GM18505 (cell line): ENCODE data around the gene PARVA.

Source experiments
- ATAC-seq: cut with Tn5 transposase; IDR thresholded peaks from one replicate; pipeline ENCODE4 v1.9.1; 2021; ENCODE audit not compliant: unreplicated experiment
- POLR2A ChIP-seq: IDR thresholded peaks from 4 replicates; pipeline ENCODE4 v1.6.1; 2011; ENCODE audit warnings: borderline replicate concordance; ENCODE audit not compliant: insufficient read depth, insufficient read length; ENCODE audit errors: extremely low read depth

PARVA gene

DNA sequence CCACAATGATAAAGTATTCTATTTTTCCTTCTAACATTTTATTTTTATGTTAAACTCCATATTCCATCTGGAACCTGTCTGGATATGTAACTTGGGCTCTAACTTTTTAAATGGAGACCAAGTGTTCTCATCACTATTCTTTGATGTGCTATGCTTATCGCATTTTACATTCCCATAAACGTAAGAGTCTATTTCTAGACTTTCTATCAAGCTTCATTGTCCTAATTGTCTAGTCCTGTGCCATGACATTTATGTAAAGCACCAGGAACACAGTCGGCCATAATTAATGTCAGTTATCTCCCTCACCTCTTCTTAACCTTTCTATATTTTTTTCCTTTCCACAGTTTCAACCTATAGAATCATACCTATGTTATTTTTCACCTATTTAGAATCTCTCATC lies 183.0 kb downstream of the PARVA start:
- ATAC-seq, result no peak
- TF ChIP-seq POLR2A, result no peak

DNA sequence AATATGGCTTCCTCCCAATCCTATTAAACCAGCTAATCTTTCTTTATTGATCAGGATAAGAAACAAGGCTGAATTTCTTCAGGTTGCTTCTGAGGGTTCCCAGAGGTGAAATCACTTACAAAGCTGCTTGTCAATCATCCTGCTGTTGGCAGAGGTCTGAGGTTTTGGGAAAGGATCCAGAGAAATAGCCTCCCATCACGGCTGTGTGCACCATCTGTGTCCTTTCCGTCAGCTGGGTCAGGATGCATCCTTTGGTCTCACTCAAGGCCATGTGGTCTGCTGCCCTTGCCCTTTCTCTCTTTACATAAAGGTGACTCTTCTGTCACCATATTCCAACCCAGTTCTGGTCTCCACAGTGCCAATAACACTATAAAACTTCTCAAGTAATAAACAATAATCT lies 183.5 kb downstream of the PARVA start:
- TF ChIP-seq POLR2A, result no peak
- ATAC-seq, result no peak

DNA sequence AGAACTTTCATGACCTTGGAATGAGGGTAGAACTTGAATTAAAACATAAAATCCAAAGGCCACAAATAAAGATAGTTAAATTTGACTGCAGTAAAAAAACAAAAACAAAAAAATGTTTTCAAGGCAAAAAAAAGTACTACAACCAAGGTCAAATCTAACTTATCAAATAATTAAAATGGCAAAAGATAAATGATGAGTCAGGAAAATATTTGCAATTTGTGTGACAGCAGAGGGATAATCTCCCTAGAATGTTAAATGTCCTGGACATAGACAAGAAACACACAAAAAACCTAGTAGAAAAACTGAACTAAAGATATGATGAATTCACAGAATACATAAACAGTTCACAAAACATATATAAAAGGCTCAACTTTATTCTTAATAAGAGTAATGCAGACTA lies 186.6 kb downstream of the PARVA start:
- TF ChIP-seq POLR2A, result no peak
- no peak for ATAC-seq

DNA sequence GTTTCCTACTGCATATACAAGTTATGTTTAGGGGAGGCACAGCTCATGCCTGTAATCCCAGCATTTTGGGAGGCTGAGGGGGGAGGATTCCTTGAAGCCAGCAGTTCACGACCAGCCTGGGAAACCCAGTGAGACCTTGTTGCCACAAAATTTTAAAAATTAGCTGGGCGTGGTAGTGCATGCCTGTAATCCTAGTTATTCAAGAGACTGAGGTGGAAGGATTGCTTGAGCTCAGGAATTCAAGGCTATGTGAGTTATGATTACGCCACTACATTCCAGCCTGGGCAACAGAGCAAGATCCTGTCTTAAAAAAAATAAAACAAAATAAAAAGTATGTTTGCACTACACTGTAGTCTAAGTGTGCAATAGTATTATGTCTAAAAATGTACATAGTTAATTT lies 188.0 kb downstream of the PARVA start:
- ATAC-seq, result no peak
- no peak for TF ChIP-seq POLR2A

DNA sequence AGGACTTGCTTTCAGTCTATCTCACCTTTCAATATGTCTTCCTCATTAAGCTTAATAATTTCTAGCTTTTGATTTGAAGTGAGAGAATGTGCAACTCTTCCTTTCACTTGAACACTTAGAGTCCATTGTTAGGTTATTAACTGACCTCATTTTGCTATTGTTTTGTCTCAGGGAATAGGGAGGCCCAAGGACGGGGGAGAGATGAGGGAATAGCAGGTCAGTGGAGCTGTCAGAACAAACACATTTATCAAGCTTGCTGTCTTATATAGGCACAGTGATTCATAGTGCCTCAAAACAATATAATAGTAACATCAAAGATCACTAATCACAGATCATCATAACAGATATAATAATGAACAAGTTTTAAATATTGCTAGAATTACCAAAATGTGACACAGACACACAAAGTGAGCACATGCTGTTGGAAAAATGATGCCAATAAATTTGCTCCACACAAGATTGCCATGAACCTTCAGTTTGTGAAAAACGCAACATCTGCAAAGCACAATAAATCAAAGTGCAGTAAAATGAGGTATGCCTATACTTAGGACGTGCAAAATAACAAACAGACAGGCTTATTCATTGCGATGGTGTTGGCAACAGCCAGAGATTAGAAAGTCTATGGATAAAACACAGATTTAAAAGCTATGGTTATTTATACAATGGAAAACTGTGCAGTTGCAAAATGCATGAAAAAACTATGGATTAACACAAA lies 190.5 kb downstream of the PARVA start:
- TF ChIP-seq POLR2A, result no peak

DNA sequence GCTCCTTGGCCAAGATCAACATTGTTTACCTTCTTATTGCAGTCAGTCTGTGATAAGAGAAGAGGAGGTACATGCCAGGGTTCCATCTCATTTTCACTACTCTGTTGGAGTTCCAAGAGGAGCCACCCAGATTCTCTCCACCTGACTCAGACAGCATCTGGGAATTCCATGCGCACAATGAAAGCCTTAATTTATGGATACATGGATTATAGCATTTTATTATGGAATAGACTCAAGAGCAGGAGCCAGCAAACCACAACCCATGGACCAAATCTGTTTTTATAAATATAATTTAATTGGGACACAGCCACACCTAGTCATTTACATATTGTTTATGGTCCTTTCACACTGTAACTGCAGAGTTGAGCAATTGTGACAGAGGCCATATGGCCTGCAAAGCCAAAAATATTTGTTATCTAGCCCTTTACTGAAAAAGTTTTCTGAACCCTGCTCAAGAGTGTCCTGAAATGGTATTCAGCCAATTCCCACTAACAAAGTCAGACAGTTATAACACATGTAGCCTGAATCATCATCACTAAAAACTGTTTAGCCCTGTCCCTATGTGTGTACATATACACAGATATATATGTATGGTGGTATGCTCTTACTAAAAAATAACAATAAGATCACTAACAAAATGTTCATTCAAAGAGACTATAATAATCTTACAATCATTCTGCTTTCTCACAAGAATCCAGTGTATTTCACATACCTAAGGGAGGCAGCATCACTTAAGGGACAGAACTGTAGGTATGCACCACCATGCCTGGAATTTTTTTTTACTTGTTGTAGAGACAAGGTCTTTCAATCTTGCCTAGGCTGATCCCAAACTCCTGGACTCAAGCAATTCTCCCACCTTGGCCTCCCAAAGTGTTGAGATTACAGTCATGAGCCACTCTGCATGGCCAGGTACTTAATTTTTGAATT lies 192.4 kb downstream of the PARVA start:
- TF ChIP-seq POLR2A, result no peak
- no peak for ATAC-seq

More for the DNA sequence above, 190.5 kb downstream of the PARVA start:
- ATAC-seq, result no peak

DNA sequence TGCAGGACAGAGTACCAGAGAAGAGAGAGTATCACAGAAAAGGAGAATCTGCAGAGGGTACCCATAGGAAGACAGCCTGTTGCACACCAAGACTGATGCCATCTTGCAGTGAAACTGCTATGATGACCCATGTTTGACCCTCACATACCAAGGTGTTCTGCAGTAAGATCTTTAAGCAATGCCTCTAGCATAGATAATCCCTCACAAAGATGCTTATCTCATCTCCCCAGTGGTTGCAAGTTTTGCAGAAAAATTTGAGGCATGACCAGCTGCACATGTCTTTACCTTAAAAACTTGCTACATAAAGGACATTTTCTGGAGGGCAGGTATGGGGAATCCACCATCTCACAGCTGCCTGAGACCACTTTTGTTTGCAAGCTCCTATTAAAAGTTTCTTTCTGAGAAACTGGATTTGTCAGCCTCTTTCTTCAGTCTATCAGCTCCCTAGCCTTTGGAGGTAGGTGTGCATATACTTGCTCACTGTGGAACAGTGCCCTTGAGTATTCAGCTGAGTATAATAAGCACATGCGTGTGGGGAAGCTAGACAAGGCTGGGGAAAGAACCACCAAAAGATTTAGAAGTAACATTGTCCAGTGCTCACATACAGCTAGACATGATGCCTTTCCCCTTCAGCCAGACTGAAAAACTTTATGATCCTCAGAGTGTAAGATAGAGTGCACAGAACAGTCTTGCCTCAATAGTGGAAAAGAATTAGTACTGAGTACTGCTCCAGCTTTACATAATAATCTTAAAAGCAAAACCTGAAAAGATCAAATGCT lies 196.5 kb downstream of the PARVA start:
- ATAC-seq, result no peak

DNA sequence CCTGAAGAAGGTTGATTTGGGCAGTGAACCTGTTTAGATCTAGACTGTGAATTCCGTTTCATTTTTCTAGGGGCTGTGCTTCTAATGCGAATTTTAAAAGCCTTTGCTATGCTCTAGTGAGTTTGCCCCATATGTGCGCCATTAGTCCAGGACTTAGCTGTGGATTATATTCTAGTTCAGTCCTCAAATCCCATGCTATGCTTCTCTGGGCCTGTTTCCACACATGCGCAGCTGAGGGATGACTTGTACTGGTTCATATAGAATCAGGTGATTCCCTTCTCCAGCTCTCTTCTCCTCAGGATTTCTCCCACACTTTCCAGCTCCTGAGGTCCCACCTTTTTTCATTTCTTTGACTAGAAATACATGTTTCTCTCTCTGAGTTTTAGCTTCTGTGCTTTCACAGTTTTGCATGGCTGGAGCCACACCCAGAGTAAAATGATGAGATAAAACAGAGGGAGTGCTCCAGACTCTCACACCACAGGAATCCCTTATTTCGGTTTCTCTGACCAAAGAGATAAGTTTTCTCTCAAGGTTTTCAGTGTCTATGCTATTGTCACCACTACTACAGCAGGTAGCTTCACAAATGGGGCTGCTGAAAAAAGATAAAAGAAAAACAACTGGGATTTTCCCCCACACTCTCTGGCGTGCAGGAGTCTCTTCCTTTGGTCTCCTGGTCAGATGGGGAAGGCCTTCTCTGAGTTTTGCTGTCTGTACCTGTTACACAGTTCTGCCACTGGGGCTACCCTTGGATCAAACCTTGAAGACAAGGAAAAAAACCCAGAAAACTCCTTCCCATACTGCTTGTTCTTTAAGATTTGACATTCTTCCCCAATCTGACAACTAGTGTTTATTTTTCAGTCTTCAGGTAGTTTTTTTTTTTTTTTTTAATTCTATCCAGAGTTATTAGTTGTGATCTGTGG lies 200.6 kb downstream of the PARVA start:
- no peak for TF ChIP-seq POLR2A
- no peak for ATAC-seq

More for the DNA sequence above, 196.5 kb downstream of the PARVA start:
- TF ChIP-seq POLR2A, result no peak

DNA sequence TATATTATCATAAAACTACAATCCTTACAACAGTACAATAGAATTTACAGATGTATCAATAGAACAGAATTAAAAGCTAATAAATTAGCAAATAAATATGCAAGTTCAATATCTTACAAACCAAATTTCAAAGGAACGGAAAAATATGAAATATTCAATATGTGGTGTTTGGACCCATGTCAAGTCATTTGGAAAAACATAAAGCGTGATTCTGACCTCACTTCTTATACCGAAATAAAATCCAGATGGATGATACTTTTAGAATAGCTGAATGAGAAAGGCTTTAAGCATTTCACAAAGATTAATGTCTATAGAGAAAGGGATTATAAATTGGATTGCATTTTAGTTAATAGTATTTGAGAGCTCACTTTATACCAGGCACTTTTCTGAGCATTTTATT lies 204.0 kb downstream of the PARVA start:
- TF ChIP-seq POLR2A, result no peak
- ATAC-seq, result no peak

DNA sequence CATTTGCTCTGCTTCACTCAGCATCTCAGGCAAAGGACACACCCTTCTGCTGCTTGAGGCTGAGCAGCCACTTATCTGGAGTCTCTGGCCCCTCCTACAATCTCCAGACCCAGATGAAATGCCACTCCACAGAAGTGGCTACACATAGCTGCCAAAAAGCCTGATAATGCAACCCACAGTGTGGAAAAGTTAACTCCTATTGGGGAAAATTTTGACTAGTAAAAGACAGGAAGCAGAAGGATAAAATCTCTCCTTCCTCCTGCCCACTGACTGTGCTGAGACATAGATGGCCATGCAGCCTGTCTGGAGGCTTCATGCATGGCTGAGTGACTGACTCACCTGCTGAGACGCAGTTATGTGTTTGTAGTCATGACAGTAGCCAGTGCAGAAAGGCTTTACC lies 204.6 kb downstream of the PARVA start:
- no peak for ATAC-seq
- TF ChIP-seq POLR2A, result no peak
